C4-2B (cell line): ENCODE measurements around the gene CDC14A.

Experiments
- H3K27ac ChIP-seq: fragments of 450-650 bp; 2 replicates; pipeline ENCODE4 v1.5.1; 2017
- CTCF ChIP-seq: fragments of 450-650 bp; conservative IDR thresholded peaks from 2 replicates; pipeline ENCODE4 v1.5.1; 2017; ENCODE audit warnings: mild to moderate bottlenecking
- ZFX ChIP-seq: fragments of 450-650 bp; IDR thresholded peaks from 2 replicates; pipeline ENCODE4 v1.6.1; 2017

CDC14A gene

GRCh38 chr1:100308777-100309176 is 43.5 kb upstream of the CDC14A start:
- TF ChIP-seq CTCF (no peak), ZFX (no peak)
- H3K27ac ChIP-seq = no peak overlapping the region

DNA sequence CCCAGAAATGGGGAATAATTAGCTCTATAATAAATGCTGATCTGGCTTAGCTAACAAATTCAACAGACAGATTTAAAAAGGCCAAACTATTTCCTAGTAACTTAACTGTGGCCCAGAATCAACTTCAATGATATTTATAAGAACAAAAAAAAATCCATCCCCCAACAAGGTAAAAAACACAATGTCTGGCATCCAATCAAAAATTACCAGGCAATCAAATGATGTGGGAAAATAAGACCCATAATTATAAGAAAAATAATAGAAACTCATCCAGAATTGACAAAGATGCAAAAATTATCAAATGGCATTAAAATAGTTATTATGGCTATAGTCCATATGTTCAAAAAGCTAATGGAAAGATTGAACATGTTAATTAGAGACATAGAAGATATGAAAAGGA is 42.4 kb upstream of the CDC14A start:
- no peak for TF ChIP-seq ZFX
- TF ChIP-seq CTCF = no peak
- H3K27ac ChIP-seq = no peak overlapping the region

DNA sequence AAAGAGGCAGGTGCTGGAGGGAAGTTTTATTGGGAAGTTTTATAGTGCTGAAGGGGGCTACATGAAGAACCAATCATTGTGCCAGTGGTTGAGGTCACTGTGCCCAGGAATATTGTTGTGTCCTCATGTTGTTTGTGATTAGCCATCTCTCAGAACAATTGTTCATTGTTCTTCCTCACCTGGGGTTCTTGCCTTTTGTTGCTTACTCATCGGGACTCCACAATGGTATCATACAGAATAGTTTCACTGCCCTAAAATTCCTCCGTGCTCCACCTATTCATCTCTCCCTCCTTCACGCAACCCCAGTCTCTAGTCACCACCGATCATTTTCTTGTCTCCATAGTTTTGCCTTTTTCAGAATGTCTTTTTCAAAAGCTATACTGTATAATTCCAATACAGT is 38.9 kb upstream of the CDC14A start:
- TF ChIP-seq ZFX = no peak
- no peak for TF ChIP-seq CTCF

DNA sequence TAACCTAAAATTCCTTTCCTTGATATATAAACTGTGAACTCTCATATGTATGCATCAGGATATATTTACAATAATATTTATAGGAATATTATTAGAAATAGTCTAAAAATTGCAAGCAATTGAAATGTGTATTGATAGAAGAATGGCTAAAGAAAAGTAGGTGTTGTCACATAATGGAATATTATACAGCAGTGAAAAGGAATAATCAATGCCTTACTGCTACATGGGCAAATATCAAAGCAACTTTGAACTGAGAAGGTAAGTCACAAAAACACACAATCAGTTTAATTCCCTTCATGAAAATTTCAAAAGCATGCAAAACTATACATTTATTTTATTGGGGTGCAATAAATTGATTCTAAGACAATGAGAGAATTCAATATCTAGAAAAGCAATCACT is 35.7 kb upstream of the CDC14A start:
- TF ChIP-seq ZFX (no peak), CTCF (no peak)
- H3K27ac ChIP-seq = no peak overlapping the region

More for the DNA sequence above, 38.9 kb upstream of the CDC14A start:
- H3K27ac ChIP-seq = no peak overlapping the region

DNA sequence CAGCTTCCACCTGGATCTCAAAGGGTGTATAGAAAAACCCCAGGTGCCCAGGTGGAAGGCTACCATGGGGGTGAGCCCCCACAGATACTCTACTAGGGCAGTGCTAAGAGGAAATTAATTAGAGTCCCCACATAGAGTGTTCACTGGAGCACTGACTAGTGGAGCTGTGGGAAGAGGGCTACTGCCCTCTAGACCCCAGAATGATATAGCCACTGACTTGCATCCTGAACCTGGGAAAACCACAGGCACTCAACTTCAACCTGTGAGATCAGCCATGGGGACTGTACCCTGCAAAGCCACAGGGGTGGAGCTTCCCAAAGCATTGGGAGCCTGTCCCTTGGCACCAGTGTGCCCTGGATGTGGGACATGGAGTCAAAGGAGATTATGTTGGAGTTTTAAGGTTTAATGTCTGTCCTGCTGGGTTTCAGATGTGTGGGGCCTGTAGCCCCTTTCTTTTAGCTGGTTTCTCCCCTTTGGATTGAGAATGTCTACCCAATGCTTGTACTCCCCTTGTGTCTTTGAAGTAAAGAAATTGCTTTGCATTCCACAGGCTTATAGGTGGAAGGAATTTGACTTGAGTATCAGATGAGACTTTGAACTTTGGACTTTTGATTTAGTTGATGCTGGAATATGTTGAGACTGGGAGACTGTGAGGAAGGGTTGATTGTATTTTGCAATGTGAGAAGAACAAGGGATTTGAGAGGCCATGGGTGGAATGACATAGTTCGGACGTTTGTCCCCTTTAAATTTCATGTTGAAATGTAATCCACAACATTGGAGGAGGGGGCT is 31.8 kb upstream of the CDC14A start:
- TF ChIP-seq ZFX = no peak
- TF ChIP-seq CTCF = no peak
- H3K27ac ChIP-seq = no peak overlapping the region

DNA sequence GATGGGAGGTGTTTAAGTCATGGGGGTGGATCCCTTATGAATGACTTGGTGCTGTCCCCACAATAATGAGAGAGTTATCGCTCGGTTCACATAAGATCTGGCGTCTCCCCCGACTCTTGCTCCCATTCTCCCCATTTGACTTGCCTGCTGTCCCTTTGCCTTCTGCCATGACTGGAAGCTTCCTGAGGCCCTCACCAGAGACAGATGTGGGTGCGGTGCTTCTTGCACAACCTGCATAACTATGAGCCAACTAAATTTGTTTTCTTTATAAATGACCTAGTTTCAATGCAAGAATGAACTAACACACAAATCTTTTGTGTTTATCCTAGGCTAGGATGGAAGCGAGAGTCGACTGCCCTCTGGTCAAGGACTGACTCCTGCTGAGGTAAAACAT is 31.2 kb upstream of the CDC14A start:
- H3K27ac ChIP-seq = no peak overlapping the region
- TF ChIP-seq CTCF = no peak
- TF ChIP-seq ZFX = no peak

DNA sequence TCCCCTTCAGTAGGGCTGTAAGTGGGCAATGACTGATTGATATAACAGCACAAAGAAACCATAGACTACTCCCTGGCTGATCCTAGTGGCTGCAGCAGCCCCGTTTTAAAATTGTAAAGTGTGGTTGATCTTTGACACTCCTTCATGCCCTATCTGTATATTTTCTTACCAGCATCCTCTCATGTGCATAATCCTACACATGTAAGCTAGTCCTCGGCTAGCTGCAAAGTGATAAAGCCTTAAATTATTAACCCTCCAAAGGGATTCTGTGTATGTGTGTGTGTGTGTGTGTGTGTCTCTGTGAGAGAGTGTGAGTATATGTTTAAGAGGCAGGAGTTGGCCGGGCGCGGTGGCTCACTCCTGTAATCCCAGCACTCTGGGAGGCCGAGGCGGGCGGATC is 30.8 kb upstream of the CDC14A start:
- H3K27ac ChIP-seq = no peak overlapping the region

More for the DNA sequence above, 30.8 kb upstream of the CDC14A start:
- TF ChIP-seq CTCF (no peak), ZFX (no peak)
